OCI-LY3 (cell line): ENCODE measurements around the gene AR.

Source experiments
- H2AFZ ChIP-seq: fragments of 200-600, 300-600 bp; shearing (Covaris generic); 2 replicates; pipeline ENCODE4 v1.6.0; 2014; ENCODE audit warnings: antibody characterized with exemption, low read depth, low read length
- H3K27ac ChIP-seq: fragments of 200-600, 300-600 bp; sonication (generic); 2 replicates; pipeline ENCODE4 v1.5.1; 2014; ENCODE audit warnings: mild to moderate bottlenecking, low read length, moderate library complexity, mixed read lengths
- H3K27me3 ChIP-seq: fragments of 200-600, 300-600 bp; sonication (generic); 2 replicates; pipeline ENCODE4 v1.6.1; 2014; ENCODE audit warnings: low read depth, low read length, mixed read lengths
- H3K36me3 ChIP-seq: fragments of 200-600, 300-600 bp; sonication (generic); replicated peaks from 2 replicates; pipeline ENCODE3; 2014; ENCODE audit warnings: low read depth, low read length, mixed read lengths
- H3K4me1 ChIP-seq: fragments of 300-600, 200-600 bp; sonication (generic); 2 replicates; pipeline ENCODE4 v1.6.1; 2014; ENCODE audit warnings: low read length, mixed read lengths
- H3K4me2 ChIP-seq: fragments of 200-600, 300-600 bp; sonication (generic); 2 replicates; pipeline ENCODE4 v1.6.1; 2014; ENCODE audit warnings: low read length, mixed read lengths
- H3K4me3 ChIP-seq: fragments of 300-600, 200-600 bp; sonication (generic); 2 replicates; pipeline ENCODE4 v1.5.1; 2014; ENCODE audit warnings: antibody characterized with exemption, mild to moderate bottlenecking, low read length, moderate library complexity
- H3K79me2 ChIP-seq: fragments of 300-600, 200-600 bp; shearing (Covaris generic); 2 replicates; pipeline ENCODE4 v1.6.1; 2014; ENCODE audit warnings: mild to moderate bottlenecking, low read length, mixed read lengths
- H3K9ac ChIP-seq: fragments of 300-600, 200-600 bp; shearing (Covaris generic); 2 replicates; pipeline ENCODE4 v1.6.0; 2014; ENCODE audit warnings: mild to moderate bottlenecking, low read length, moderate library complexity
- H3K9me3 ChIP-seq: fragments of 200-600, 300-600 bp; shearing (Covaris generic); 2 replicates; pipeline ENCODE4 v1.6.1; 2014; ENCODE audit warnings: low read length, mixed read lengths; ENCODE audit not compliant: insufficient read depth
- H4K20me1 ChIP-seq: fragments of 200-600, 300-600 bp; sonication (generic); 2 replicates; pipeline ENCODE4 v1.6.1; 2016; ENCODE audit warnings: low read length, mixed read lengths; ENCODE audit not compliant: insufficient read depth
- CTCF ChIP-seq: fragments of 200-600, 300-600 bp; sonication (generic); IDR thresholded peaks from 2 replicates; pipeline ENCODE4 v1.5.1; 2014; ENCODE audit warnings: antibody characterized with exemption, low read length, low read depth
- EZH2phosphoT487 ChIP-seq: fragments of 200-600 bp; shearing (Covaris generic); IDR thresholded peaks from 2 replicates; pipeline ENCODE4 v1.6.1; 2018; ENCODE audit warnings: antibody characterized with exemption, mixed run types, low read depth

The AR gene

DNA sequence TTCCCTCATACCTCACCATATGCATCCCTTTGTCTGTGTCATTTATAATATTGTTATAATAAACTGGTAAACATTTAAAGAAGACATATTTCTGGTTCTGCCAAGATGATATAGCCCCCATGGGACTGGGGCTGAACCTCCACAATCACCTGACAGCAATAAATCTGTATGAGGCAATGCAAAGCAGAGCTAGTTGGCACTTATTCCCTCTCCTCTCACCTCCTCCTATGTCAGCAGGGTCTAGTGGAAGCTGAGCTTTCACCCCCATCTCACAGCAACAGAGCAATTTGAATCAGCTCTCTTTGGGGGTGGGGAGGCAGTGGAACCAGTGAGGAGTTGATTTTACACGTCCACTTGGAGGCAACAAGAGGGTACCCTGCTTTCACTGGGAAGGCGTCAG is 206.9 kb downstream of the AR start:
- TF ChIP-seq CTCF, result no peak
- no peak for TF ChIP-seq EZH2phosphoT487
- Histone ChIP-seq H3K27me3 (no peaks in the 10 kb centered on the region), H4K20me1 (no peaks in the 10 kb centered on the region), H2AFZ (no peak overlapping the region), H3K4me3 (no peak overlapping the region), H3K79me2 (no peaks in the 10 kb centered on the region), H3K27ac (no peak overlapping the region), H3K4me1 (no peaks in the 10 kb centered on the region), H3K9me3 (no peaks in the 10 kb centered on the region), H3K9ac (no peak overlapping the region), H3K36me3 (no peaks in the 10 kb centered on the region), H3K4me2 (no peak overlapping the region)

DNA sequence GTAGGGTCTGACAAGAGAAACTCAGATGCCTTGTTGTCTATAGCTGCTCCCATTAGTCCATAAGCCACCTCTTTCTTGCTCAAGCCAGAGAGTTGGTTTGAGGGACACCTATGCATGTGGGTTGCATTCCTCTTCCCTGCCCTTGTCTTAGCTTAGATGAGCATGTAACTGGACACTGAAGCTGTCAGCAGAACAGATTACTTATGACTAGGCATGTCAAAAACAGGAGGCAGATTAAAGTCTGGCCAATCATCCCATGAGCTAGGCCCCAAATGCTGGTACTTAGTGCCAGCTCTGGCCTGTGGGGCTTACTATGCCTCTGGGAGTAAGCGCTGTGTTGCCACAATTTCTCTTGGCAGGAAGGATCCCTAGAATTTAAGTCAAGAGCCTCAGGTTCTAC is 215.2 kb downstream of the AR start:
- Histone ChIP-seq H3K79me2 (no peaks in the 10 kb centered on the region), H3K4me2 (no peak overlapping the region), H3K36me3 (no peaks in the 10 kb centered on the region), H3K27me3 (no peaks in the 10 kb centered on the region), H3K4me1 (no peaks in the 10 kb centered on the region), H3K9ac (no peak overlapping the region), H3K4me3 (no peak overlapping the region), H3K9me3 (no peaks in the 10 kb centered on the region), H4K20me1 (no peaks in the 10 kb centered on the region), H2AFZ (no peak overlapping the region), H3K27ac (no peak overlapping the region)
- no peak for TF ChIP-seq CTCF
- no peak for TF ChIP-seq EZH2phosphoT487

DNA sequence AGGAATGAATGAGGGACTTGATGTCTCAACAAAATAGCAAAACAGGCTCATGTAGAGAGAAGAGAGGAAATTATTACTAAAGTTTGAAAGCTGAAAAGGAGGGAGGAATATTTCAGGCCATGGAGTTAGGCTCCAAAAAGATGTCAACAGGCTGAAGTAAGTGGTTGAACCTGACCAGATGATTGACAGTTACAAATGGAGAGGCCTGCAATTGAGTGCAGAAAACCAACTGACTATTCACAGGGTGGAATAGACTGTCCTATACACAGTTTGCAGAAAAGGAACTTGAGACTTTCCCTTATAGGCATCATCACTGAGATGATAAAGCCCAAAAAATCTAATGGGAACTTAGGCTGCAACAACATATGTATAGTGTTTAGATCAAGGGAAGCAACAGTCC is 233.3 kb downstream of the AR start:
- no peak overlapping the region for H2AFZ ChIP-seq
- no peak overlapping the region for H3K9ac ChIP-seq
- H3K9me3 ChIP-seq, result no peaks in the 10 kb centered on the region
- TF ChIP-seq CTCF, result no peak
- no peak for TF ChIP-seq EZH2phosphoT487
- H3K4me1 ChIP-seq, result no peaks in the 10 kb centered on the region
- H3K4me3 ChIP-seq, result no peak overlapping the region
- no peaks in the 10 kb centered on the region for H3K36me3 ChIP-seq
- no peak overlapping the region for H3K27ac ChIP-seq
- H3K4me2 ChIP-seq, result no peak overlapping the region
- H3K27me3 ChIP-seq, result no peaks in the 10 kb centered on the region
- H3K79me2 ChIP-seq, result no peaks in the 10 kb centered on the region
- H4K20me1 ChIP-seq, result no peaks in the 10 kb centered on the region

DNA sequence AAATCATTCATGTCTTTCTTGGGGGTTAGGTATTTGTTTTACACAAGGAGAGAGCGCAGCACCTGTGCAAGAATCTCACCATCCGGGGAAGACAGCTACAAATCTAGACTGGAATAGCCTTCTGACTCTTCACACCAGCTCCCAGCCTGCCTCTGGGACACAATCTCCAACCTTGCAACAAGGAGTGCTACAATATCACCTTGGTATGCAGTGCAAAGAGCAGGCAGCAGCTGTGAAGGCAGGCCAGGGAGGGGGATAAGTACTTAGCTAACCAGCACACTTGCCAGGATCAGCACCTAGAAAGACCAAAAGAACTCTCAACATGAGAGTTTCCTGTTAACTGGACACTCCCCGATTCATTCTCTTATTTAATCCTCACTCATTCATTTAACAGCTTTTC is 235.3 kb downstream of the AR start:
- Histone ChIP-seq H3K27ac (no peak overlapping the region), H3K36me3 (no peaks in the 10 kb centered on the region), H3K9me3 (no peaks in the 10 kb centered on the region), H3K4me1 (no peaks in the 10 kb centered on the region), H3K4me3 (no peak overlapping the region), H3K4me2 (no peak overlapping the region), H2AFZ (no peak overlapping the region), H3K79me2 (no peaks in the 10 kb centered on the region), H3K27me3 (no peaks in the 10 kb centered on the region), H4K20me1 (no peaks in the 10 kb centered on the region), H3K9ac (no peak overlapping the region)
- no peak for TF ChIP-seq CTCF
